ENCODE measurements around the gene PPP1R36. TPM values are rescaled to one million over a fixed set of nuclear protein-coding genes. Genes with fewer than 3 reads are reported as not detected.
A peak's percentile ranks its signal among the peaks of the same experiment; 100 is the strongest.

Gene PPP1R36
- total and polyA plus RNA-seq, 2 of the 13 experiments (the other 11 are each of a cell fraction or from before 2014, with no cell fraction given): 0.11 to 0.17 TPM

DNA sequence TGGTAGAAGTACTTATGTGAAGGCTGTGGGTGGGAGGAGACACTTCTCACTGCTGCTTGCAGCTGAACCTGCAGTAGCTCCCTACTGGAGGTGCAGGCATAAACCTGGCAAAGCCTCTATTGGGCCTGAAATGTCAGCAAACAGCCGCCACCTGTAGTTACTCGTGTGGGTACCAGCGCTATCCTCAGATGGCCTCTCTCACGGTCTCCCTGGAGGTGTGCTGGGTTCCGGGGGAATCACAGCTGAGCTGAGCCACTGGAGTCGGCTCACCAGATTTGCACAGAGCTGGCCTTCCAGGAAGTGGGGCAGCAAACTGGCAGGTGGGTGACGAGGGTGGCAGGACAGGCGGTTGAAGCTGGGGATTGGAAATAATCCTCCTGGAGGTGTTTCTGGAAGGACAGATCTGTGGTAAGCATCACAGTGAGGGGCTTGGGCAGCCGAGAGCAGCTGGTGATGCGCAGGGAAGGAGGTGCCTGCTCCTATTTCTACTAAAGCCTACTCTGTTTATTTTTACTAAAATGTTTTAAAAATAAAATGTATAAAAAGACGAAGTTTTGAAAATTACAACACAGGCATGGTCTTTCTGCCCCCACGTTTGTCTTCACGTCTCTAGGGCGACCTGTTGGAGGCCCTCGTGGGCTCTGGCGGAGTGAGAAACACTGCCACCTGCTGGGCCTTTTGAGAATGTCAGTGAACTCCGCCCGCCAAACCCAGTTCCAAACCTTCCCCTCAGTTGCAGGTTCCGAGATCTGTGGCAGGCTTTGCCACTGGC, 86.6 kb downstream of the PPP1R36 start (continued):
- TF ChIP-seq, protein P1, sequence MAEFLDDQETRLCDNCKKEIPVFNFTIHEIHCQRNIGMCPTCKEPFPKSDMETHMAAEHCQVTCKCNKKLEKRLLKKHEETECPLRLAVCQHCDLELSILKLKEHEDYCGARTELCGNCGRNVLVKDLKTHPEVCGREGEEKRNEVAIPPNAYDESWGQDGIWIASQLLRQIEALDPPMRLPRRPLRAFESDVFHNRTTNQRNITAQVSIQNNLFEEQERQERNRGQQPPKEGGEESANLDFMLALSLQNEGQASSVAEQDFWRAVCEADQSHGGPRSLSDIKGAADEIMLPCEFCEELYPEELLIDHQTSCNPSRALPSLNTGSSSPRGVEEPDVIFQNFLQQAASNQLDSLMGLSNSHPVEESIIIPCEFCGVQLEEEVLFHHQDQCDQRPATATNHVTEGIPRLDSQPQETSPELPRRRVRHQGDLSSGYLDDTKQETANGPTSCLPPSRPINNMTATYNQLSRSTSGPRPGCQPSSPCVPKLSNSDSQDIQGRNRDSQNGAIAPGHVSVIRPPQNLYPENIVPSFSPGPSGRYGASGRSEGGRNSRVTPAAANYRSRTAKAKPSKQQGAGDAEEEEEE (CRISPR knock-in tag; IDR thresholded peaks at IDR 0.05; ENCODE audit: borderline replicate concordance): no peak
- TF ChIP-seq PHF21A (CRISPR knock-in tag; IDR thresholded peaks at IDR 0.05): no peak
- no peak for TF ChIP-seq SIN3A (IDR thresholded peaks at IDR 0.05; ENCODE audit: borderline replicate concordance, low read depth, low read length)
- peak; percentile 33; the same call in 1 of the 2 replicates for TF ChIP-seq MYC (CRISPR knock-in tag; IDR thresholded peaks at IDR 0.05; ENCODE audit: borderline replicate concordance)
- 0 out of 2 replicates have a peak, but pooled peaks have one; percentile 13 for TF ChIP-seq HOXA3 (CRISPR knock-in tag; IDR thresholded peaks at IDR 0.05)
- TF ChIP-seq RFX5 (IDR thresholded peaks at IDR 0.05; ENCODE audit: low read depth, low read length): no peak
- TF ChIP-seq, protein P2, sequence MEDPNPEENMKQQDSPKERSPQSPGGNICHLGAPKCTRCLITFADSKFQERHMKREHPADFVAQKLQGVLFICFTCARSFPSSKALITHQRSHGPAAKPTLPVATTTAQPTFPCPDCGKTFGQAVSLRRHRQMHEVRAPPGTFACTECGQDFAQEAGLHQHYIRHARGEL (CRISPR knock-in tag; IDR thresholded peaks at IDR 0.05): no peak
- no peak for TF ChIP-seq SP5 (CRISPR knock-in tag; IDR thresholded peaks at IDR 0.05; ENCODE audit: borderline replicate concordance, low read depth)
- TF ChIP-seq ZNF10 (CRISPR knock-in tag; IDR thresholded peaks at IDR 0.05; ENCODE audit: borderline replicate concordance, low read depth): no peak
- TF ChIP-seq, protein P3, sequence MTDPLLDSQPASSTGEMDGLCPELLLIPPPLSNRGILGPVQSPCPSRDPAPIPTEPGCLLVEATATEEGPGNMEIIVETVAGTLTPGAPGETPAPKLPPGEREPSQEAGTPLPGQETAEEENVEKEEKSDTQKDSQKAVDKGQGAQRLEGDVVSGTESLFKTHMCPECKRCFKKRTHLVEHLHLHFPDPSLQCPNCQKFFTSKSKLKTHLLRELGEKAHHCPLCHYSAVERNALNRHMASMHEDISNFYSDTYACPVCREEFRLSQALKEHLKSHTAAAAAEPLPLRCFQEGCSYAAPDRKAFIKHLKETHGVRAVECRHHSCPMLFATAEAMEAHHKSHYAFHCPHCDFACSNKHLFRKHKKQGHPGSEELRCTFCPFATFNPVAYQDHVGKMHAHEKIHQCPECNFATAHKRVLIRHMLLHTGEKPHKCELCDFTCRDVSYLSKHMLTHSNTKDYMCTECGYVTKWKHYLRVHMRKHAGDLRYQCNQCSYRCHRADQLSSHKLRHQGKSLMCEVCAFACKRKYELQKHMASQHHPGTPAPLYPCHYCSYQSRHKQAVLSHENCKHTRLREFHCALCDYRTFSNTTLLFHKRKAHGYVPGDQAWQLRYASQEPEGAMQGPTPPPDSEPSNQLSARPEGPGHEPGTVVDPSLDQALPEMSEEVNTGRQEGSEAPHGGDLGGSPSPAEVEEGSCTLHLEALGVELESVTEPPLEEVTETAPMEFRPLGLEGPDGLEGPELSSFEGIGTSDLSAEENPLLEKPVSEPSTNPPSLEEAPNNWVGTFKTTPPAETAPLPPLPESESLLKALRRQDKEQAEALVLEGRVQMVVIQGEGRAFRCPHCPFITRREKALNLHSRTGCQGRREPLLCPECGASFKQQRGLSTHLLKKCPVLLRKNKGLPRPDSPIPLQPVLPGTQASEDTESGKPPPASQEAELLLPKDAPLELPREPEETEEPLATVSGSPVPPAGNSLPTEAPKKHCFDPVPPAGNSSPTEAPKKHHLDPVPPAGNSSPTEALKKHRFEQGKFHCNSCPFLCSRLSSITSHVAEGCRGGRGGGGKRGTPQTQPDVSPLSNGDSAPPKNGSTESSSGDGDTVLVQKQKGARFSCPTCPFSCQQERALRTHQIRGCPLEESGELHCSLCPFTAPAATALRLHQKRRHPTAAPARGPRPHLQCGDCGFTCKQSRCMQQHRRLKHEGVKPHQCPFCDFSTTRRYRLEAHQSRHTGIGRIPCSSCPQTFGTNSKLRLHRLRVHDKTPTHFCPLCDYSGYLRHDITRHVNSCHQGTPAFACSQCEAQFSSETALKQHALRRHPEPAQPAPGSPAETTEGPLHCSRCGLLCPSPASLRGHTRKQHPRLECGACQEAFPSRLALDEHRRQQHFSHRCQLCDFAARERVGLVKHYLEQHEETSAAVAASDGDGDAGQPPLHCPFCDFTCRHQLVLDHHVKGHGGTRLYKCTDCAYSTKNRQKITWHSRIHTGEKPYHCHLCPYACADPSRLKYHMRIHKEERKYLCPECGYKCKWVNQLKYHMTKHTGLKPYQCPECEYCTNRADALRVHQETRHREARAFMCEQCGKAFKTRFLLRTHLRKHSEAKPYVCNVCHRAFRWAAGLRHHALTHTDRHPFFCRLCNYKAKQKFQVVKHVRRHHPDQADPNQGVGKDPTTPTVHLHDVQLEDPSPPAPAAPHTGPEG (CRISPR knock-in tag; IDR thresholded peaks at IDR 0.05): no peak
- no peak for TF ChIP-seq FIP1L1 (IDR thresholded peaks at IDR 0.05; ENCODE audit: borderline replicate concordance, insufficient read depth, low read depth, low read length)
- TF ChIP-seq CENPX (CRISPR knock-in tag; IDR thresholded peaks at IDR 0.05): no peak
- peak; percentile 70 for TF ChIP-seq XRCC5 (optimal IDR thresholded peaks at IDR 0.05; ENCODE audit: low read length)
- TF ChIP-seq TP53 (CRISPR knock-in tag; conservative IDR thresholded peaks at IDR 0.05): no peak

Measured in HepG2 (cell line).